Subcutaneous adipose tissue (tissue), 4 donors: Measurements from ENCODE around the gene PPIL6. TPM values are rescaled to one million over a fixed set of nuclear protein-coding genes. Genes with fewer than 3 reads are reported as not detected.

Experiments
- total RNA-seq, 4 donors: library from RNA; depleted of rRNA; stranded (reverse); fragments of >200 nt; gene quantifications; one replicate each; pipeline ENCODE4 v1.1.0, GENCODE V29; 2016
- TF ChIP-seq, protein P1 (sequence below): fragments of 450-650 bp; IDR thresholded peaks from one replicate; pipeline ENCODE4 v1.5.1; 2016; ENCODE audit warnings: low read depth, mild to moderate bottlenecking, control low read depth, antibody characterized with exemption, moderate library complexity

Gene PPIL6
- total RNA-seq, 4 donors from 2014 or later: 0.57 to 8.8 (median 4.7) TPM

DNA sequence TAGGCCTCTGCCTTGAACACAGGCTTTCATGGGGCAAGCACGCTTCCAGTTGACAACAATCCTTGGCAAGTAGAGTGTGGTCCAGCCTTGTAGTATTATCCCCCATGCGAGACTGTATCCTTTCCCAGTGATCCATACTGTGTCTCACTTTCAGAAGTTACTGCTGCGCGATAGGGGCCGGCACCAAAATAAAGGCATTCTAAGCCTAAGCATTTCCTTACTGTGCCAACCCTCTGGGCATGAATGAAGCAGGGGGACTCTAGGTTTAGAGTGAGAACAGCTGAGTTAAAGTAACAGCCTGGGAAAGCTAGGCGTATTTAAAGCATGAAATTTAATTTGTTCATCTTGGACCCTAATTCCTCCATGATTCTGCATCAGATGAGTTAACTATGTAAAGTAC lies 97.5 kb downstream of the PPIL6 start:
- TF ChIP-seq, protein P1, sequence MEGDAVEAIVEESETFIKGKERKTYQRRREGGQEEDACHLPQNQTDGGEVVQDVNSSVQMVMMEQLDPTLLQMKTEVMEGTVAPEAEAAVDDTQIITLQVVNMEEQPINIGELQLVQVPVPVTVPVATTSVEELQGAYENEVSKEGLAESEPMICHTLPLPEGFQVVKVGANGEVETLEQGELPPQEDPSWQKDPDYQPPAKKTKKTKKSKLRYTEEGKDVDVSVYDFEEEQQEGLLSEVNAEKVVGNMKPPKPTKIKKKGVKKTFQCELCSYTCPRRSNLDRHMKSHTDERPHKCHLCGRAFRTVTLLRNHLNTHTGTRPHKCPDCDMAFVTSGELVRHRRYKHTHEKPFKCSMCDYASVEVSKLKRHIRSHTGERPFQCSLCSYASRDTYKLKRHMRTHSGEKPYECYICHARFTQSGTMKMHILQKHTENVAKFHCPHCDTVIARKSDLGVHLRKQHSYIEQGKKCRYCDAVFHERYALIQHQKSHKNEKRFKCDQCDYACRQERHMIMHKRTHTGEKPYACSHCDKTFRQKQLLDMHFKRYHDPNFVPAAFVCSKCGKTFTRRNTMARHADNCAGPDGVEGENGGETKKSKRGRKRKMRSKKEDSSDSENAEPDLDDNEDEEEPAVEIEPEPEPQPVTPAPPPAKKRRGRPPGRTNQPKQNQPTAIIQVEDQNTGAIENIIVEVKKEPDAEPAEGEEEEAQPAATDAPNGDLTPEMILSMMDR: no peak

GRCh38 chr6:109342506-109342905 lies 97.9 kb downstream of the PPIL6 start:
- TF ChIP-seq, protein P1: no peak

DNA sequence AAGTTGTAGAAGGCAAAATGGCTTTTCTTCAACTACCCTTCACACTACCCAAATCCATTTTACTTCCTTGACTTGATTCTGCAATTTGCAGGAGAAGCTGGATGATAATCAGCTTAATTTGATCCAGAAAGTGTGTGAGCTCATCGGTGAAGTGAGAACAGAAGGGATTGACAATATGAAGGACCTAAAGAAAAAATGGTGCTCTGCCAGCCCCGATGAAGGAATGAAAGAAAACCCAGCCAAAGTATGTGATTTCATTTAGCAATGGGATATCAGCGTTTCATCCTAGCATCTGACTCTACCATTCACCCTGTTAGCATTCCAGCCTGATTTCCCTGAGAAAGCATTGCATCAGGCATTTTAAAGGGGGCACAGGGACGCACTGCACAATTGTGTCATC lies 99.6 kb downstream of the PPIL6 start:
- TF ChIP-seq, protein P1: no peak

Other genes starting within 250 kb of the PPIL6 start
- gene CD164, start 58.2 kb downstream of the PPIL6 start, total RNA-seq: 100 to 1,000 TPM; 177 to 516 (median 317) TPM
- gene SMPD2, start 96 bp upstream of the PPIL6 start, total RNA-seq: 10 to 100 TPM in 2 of 4 donors, 1 to 10 TPM in 2; 3.6 to 24.3 (median 11.3) TPM
- gene MICAL1, start 15.1 kb upstream of the PPIL6 start, total RNA-seq: 10 to 100 TPM; 13.5 to 78.0 (median 32.2) TPM
- gene ZBTB24, start 42.6 kb upstream of the PPIL6 start, total RNA-seq: 10 to 100 TPM in 2 of 4 donors, 1 to 10 TPM in 2; 7.0 to 10.9 (median 9.0) TPM